GM12878 (cell line): ENCODE results near the gene SSBP3. TPM values are rescaled to one million over a fixed set of nuclear protein-coding genes. Genes with fewer than 3 reads are reported as not detected.

Experiments used
- ATAC-seq: fragments of 200-7000 bp; cut with Tn5 transposase; 3 replicates; pipeline ENCODE4 v1.9.1; 2020; ENCODE audit warnings: mild to moderate bottlenecking, moderate library complexity
- BruUV-seq: library from RNA; stranded (reverse); fragments of 400-500 nt; replicated peaks from 2 replicates; lab custom pipeline; 2021; lab: Mats Ljungman, UMichigan
- CTCF ChIA-PET: fragments of 300-600 bp; sonication (Branson Sonifier 250); formaldehyde crosslinking; extraction: SDS; loops from one replicate; lab custom pipeline; 2021; ENCODE audit warnings: inconsistent platforms; lab: Yijun Ruan, JAX
- POLR2A ChIA-PET: fragments of 350-600 bp; formaldehyde crosslinking; extraction: SDS; loops from one replicate; lab custom pipeline; 2021; ENCODE audit warnings: inconsistent platforms; lab: Charles Lee
- RAD21 ChIA-PET: fragments of 300-600 bp; sonication (Branson Sonifier 250); formaldehyde crosslinking; loops from one replicate; lab custom pipeline; 2023; ENCODE audit warnings: antibody characterized with exemption; ENCODE audit not compliant: unreplicated experiment; lab: Charles Lee
- SMC1A ChIA-PET: fragments of 300-600 bp; sonication (Branson Sonifier 250); formaldehyde crosslinking; loops from one replicate; lab custom pipeline; 2023; ENCODE audit not compliant: unreplicated experiment, uncharacterized antibody; lab: Charles Lee
- DNase-seq: peaks from one replicate; pipeline ENCODE4 v3.0.0-alpha.2; 2011; ENCODE audit warnings: low read depth, low spot score
- FAIRE-seq: peaks from 3 replicates; lab custom pipeline; 2011; peaks lifted over from hg19 to GRCh38; lab: Jason Lieb, UNC
- H2AFZ ChIP-seq: 2 replicates; pipeline ENCODE4 v1.6.0; 2011; ENCODE audit warnings: low read depth, low read length, control low read depth; ENCODE audit not compliant: control insufficient read depth
- H3K27ac ChIP-seq: 2 replicates; pipeline ENCODE4 v1.5.1; 2011; ENCODE audit warnings: control low read depth; ENCODE audit not compliant: control insufficient read depth, insufficient read depth
- H3K27me3 ChIP-seq, 2 experiments: replicated peaks in 1 of 2; 2 replicates each; pipeline versions ENCODE4 v1.6.0 to v1.6.1; 2011; ENCODE audit warnings: low read length in 1 of 2; ENCODE audit not compliant: control insufficient read depth in 2 of 2, insufficient read depth in 2 of 2
- H3K36me3 ChIP-seq, 2 experiments: 2 replicates each; pipeline ENCODE4 v1.5.1; 2011; ENCODE audit warnings: low read length in 1 of 2; ENCODE audit not compliant: control insufficient read depth in 2 of 2, insufficient read depth in 2 of 2
- H3K4me1 ChIP-seq: 2 replicates; pipeline ENCODE4 v1.6.1; 2011; ENCODE audit warnings: mild to moderate bottlenecking, low read length, moderate library complexity, mixed read lengths; ENCODE audit not compliant: control insufficient read depth, insufficient read depth
- H3K4me2 ChIP-seq: 2 replicates; pipeline ENCODE4 v1.6.0; 2011; ENCODE audit warnings: control low read depth; ENCODE audit not compliant: control insufficient read depth, insufficient read depth
- H3K4me3 ChIP-seq: fragments of 200-600 bp; sonication (generic); 2 replicates; pipeline ENCODE4 v1.5.1; 2016
- H3K79me2 ChIP-seq: 2 replicates; pipeline ENCODE4 v1.6.0; 2011; ENCODE audit warnings: low read length; ENCODE audit not compliant: control insufficient read depth, insufficient read depth
- H3K9ac ChIP-seq: 2 replicates; pipeline ENCODE4 v1.8.0; 2011; ENCODE audit warnings: low read length, control low read depth, mixed read lengths; ENCODE audit not compliant: control insufficient read depth, insufficient read depth
- H3K9me3 ChIP-seq: replicated peaks from 3 replicates; pipeline ENCODE4 v1.5.1; 2011; ENCODE audit warnings: mild to moderate bottlenecking, low read length; ENCODE audit not compliant: control insufficient read depth, insufficient read depth
- H4K20me1 ChIP-seq: 2 replicates; pipeline ENCODE4 v1.6.0; 2011; ENCODE audit not compliant: control insufficient read depth, insufficient read depth
- BRCA1 ChIP-seq: IDR thresholded peaks from 2 replicates; pipeline ENCODE4 v1.6.1; 2011; ENCODE audit warnings: low read depth, low read length, improper control_type of control experiment
- HDGF ChIP-seq: fragments of 450-650 bp; IDR thresholded peaks from 2 replicates; pipeline ENCODE4 v1.6.1; 2016; ENCODE audit warnings: antibody characterized with exemption
- IKZF2 ChIP-seq, 2 experiments: fragments of 450-650 bp; IDR thresholded peaks; 2 replicates each; pipeline ENCODE4 v1.6.1; 2017; ENCODE audit warnings: mild to moderate bottlenecking in 2 of 2, moderate library complexity in 2 of 2
- JUNB ChIP-seq: IDR thresholded peaks from 2 replicates; pipeline ENCODE4 v1.6.1; 2016; ENCODE audit warnings: antibody characterized with exemption, mild to moderate bottlenecking
- KDM1A ChIP-seq: fragments of 200-600 bp; sonication (generic); IDR thresholded peaks from 2 replicates; pipeline ENCODE4 v1.6.1; 2016; ENCODE audit warnings: borderline replicate concordance
- LARP7 ChIP-seq: fragments of 450-650 bp; IDR thresholded peaks from 2 replicates; pipeline ENCODE4 v1.6.1; 2017; ENCODE audit warnings: mild to moderate bottlenecking
- MEF2B ChIP-seq: fragments of 450-650 bp; IDR thresholded peaks from 2 replicates; pipeline ENCODE4 v1.6.1; 2018; ENCODE audit warnings: mild to moderate bottlenecking, moderate library complexity; ENCODE audit not compliant: partially characterized antibody, poor library complexity, severe bottlenecking
- RUNX3 ChIP-seq: IDR thresholded peaks from 2 replicates; pipeline ENCODE4 v1.6.1; 2012; ENCODE audit warnings: low read length, inconsistent platforms
- TCF3 ChIP-seq: IDR thresholded peaks from 2 replicates; pipeline ENCODE4 v1.6.1; 2012; ENCODE audit warnings: low read depth, mild to moderate bottlenecking, low read length, borderline replicate concordance; ENCODE audit not compliant: insufficient read depth
- WGBS: methylation state at CpG from one replicate; pipeline ENCODE4 v1.1.6; 2016; ENCODE audit warnings: low lambda C conversion rate; ENCODE audit not compliant: insufficient replicate concordance, insufficient coverage; ENCODE audit errors: missing lambda C conversion rate; 5-methylcytosine and 5-hydroxymethylcytosine counted together
- in situ Hi-C: fragments of 300-500 bp; cut with MboI; formaldehyde crosslinking; loops from 9 replicates; pipeline ENCODE4 v1.14.3; 2018; ENCODE audit warnings: mixed read lengths
- intact Hi-C: fragments of 100-400 bp; cut with micrococcal nuclease; formaldehyde crosslinking; loops from one replicate; pipeline ENCODE4 v1.14.2; 2022; ENCODE audit not compliant: unreplicated experiment
- polyA plus RNA-seq, 11 experiments: library from polyadenylated mRNA; depleted of rRNA in 4 of 11; unstranded in 6 of 11; stranded (reverse) in 5 of 11; fragments of >200 nt; fragmentation: Nextera tagmentation in 4 of 11; fragmentation: Illumina TruSeq in 1 of 11; extraction: Ambion mirVana in 4 of 11; extraction: Trizol in 1 of 11; gene quantifications; 1 replicate in 1 of 11; 2 replicates in 10 of 11; pipeline versions ENCODE4 v1.2.1 to v1.2.3, GENCODE V29; 2011 to 2016; ENCODE audit warnings: inconsistent platforms in 2 of 11, missing spikeins in 2 of 11, low read depth in 1 of 11
- total RNA-seq, 4 experiments: library from RNA; depleted of rRNA in 3 of 4; stranded (reverse); fragments of >200 nt in 3 of 4; fragmentation: Illumina TruSeq in 1 of 4; extraction: Trizol in 1 of 4; gene quantifications; 2 replicates each; pipeline versions ENCODE4 v1.2.1 to v1.2.3, GENCODE V29; 2013 to 2021
- TF ChIP-seq, protein P1 (sequence below): fragments of 450-650 bp; IDR thresholded peaks from 2 replicates; pipeline ENCODE4 v1.6.1; 2016; ENCODE audit warnings: mild to moderate bottlenecking
- TF ChIP-seq, protein P2 (sequence below): fragments of 450-650 bp; IDR thresholded peaks from 2 replicates; pipeline ENCODE4 v1.6.1; 2017; ENCODE audit warnings: mild to moderate bottlenecking, moderate library complexity

SSBP3 gene
- total and polyA plus RNA-seq, 10 of the 15 experiments (the other 5 are each of a cell fraction or from before 2014, with no cell fraction given): 4.1 to 51.7 (median 17.1) TPM

DNA sequence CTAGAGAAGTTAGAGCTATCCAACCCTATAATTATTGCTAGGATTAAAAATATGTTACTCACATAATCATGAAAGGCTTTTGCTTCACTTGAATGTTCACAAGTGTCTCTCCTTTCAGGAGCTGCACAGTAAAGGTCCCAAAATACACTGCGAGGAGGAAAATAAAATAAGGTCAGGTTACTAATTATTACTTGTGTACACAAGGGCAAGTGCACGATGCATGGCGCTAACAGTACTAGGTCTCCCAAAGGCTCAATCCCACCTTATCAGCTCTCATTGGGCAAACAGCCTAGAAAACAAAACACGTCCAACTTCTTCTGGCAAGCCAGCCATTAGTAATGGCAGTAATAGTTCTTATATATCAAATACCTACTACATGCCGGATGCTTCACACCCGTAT, 4.4 kb downstream of the SSBP3 start:
- peaks cover 32% of the 10 kb centered on the region for H3K79me2 ChIP-seq
- no peaks in the 10 kb centered on the region for H3K27me3 ChIP-seq
- ChIA-PET RAD21 (interaction anchor here (0.8 to 1.6 kb wide), 2 partner anchors 25 to 129 kb away, joined by 3 read pairs; no protein-coding TSS in a partner anchor), POLR2A (interaction anchor here (2.4 kb wide), 1 partner anchor 28 kb away, joined by 7 read pairs; no protein-coding TSS in a partner anchor), SMC1A (interaction anchor here (1.1 to 2.3 kb wide), 5 partner anchors 17 to 85 kb away, joined by 3 to 9 read pairs (median 4); no protein-coding TSS in a partner anchor), CTCF (interaction anchor here (1.8 kb wide), 1 partner anchor 85 kb away, joined by 5 read pairs; no protein-coding TSS in a partner anchor)
- DNase-seq: no peak
- peaks cover 8 to 43% of the 10 kb centered on the region in 2 experiments for H3K36me3 ChIP-seq
- H3K9me3 ChIP-seq: no peaks in the 10 kb centered on the region
- no peak overlapping the region for H3K9ac ChIP-seq
- no peak overlapping the region for H3K4me2 ChIP-seq
- TF ChIP-seq JUNB: no peak
- TF ChIP-seq IKZF2 (IDR thresholded peaks at IDR 0.05): no peak
- no peaks in the 10 kb centered on the region for H4K20me1 ChIP-seq
- H3K4me1 ChIP-seq: peaks cover 14% of the 10 kb centered on the region
- BruUV-seq: no TSS peak
- H3K4me3 ChIP-seq: no peak overlapping the region
- no peak overlapping the region for H3K27ac ChIP-seq
- in situ Hi-C loops: no loop called here
- ATAC-seq: no peak
- H2AFZ ChIP-seq: no peak overlapping the region
- 100% methylated on average over 6 of the region's 6 CpGs for WGBS
- no peak for FAIRE-seq
- intact Hi-C loops: no loop called here

DNA sequence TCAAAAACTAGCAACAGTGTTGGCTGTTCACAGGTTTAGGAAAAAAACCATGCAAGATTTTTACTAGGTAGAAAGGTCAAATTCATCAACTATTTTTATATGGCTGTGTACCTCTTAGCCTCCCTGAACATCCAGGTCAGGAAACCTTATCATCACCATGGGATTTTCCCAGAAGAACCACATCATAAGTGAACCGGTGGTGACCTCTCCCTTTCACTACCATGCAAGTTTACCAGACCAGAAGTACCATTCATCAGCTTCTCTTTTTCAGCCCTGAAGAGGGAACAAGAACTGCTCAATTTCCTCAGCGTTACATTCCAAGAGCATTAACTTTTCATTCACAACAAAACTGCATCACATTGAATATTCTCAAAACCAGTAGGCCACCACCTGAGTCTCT, 5.9 kb downstream of the SSBP3 start:
- POLR2A ChIA-PET: no interaction called here
- H3K4me3 ChIP-seq: peak overlapping the region; percentile 10; the same call in 1 of the 2 replicates
- RAD21 ChIA-PET: interaction anchor here (0.5 to 1.2 kb wide), 2 partner anchors 11 to 87 kb away, joined by 3 to 4 read pairs; no protein-coding TSS in a partner anchor
- DNase-seq (no peak), FAIRE-seq (peak; percentile 44), ATAC-seq (peak; percentile 66)
- peak overlapping the region; percentile 31 for H3K4me2 ChIP-seq
- H3K36me3 ChIP-seq: peaks cover 8 to 46% of the 10 kb centered on the region in 2 experiments
- H4K20me1 ChIP-seq: no peaks in the 10 kb centered on the region
- no peak overlapping the region for H3K27ac ChIP-seq
- WGBS: 43% methylated on average over 2 of the region's 2 CpGs
- peaks cover 31% of the 10 kb centered on the region for H3K79me2 ChIP-seq
- SMC1A ChIA-PET: interaction anchor here (1.3 to 1.6 kb wide), 2 partner anchors 32 to 42 kb away, joined by 3 read pairs; no protein-coding TSS in a partner anchor
- H3K9ac ChIP-seq: no peak overlapping the region
- CTCF ChIA-PET: interaction anchor here (0.7 to 1.5 kb wide), 5 partner anchors 39 to 219 kb away, joined by 3 to 5 read pairs (median 3); no protein-coding TSS in a partner anchor
- TSS peak; percentile 20 for BruUV-seq
- H3K4me1 ChIP-seq: peaks cover 14% of the 10 kb centered on the region
- in situ Hi-C loops (no loop called here), intact Hi-C loops (no loop called here)
- no peaks in the 10 kb centered on the region for H3K9me3 ChIP-seq
- no peak overlapping the region for H2AFZ ChIP-seq
- no peaks in the 10 kb centered on the region for H3K27me3 ChIP-seq
- TF ChIP-seq, protein P1, sequence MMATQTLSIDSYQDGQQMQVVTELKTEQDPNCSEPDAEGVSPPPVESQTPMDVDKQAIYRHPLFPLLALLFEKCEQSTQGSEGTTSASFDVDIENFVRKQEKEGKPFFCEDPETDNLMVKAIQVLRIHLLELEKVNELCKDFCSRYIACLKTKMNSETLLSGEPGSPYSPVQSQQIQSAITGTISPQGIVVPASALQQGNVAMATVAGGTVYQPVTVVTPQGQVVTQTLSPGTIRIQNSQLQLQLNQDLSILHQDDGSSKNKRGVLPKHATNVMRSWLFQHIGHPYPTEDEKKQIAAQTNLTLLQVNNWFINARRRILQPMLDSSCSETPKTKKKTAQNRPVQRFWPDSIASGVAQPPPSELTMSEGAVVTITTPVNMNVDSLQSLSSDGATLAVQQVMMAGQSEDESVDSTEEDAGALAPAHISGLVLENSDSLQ: no peak
- no peak for TF ChIP-seq KDM1A
- TF ChIP-seq LARP7: no peak
- TF ChIP-seq, protein P2, sequence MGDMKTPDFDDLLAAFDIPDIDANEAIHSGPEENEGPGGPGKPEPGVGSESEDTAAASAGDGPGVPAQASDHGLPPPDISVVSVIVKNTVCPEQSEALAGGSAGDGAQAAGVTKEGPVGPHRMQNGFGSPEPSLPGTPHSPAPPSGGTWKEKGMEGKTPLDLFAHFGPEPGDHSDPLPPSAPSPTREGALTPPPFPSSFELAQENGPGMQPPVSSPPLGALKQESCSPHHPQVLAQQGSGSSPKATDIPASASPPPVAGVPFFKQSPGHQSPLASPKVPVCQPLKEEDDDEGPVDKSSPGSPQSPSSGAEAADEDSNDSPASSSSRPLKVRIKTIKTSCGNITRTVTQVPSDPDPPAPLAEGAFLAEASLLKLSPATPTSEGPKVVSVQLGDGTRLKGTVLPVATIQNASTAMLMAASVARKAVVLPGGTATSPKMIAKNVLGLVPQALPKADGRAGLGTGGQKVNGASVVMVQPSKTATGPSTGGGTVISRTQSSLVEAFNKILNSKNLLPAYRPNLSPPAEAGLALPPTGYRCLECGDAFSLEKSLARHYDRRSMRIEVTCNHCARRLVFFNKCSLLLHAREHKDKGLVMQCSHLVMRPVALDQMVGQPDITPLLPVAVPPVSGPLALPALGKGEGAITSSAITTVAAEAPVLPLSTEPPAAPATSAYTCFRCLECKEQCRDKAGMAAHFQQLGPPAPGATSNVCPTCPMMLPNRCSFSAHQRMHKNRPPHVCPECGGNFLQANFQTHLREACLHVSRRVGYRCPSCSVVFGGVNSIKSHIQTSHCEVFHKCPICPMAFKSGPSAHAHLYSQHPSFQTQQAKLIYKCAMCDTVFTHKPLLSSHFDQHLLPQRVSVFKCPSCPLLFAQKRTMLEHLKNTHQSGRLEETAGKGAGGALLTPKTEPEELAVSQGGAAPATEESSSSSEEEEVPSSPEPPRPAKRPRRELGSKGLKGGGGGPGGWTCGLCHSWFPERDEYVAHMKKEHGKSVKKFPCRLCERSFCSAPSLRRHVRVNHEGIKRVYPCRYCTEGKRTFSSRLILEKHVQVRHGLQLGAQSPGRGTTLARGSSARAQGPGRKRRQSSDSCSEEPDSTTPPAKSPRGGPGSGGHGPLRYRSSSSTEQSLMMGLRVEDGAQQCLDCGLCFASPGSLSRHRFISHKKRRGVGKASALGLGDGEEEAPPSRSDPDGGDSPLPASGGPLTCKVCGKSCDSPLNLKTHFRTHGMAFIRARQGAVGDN: no peak
- no peak for TF ChIP-seq MEF2B
- TF ChIP-seq TCF3: no peak
- peak; percentile 49; the same call in 1 of the 2 replicates for TF ChIP-seq JUNB
- TF ChIP-seq RUNX3: peak; percentile 92
- TF ChIP-seq BRCA1: no peak
- no peak for TF ChIP-seq HDGF
